ENCODE results near the gene KRTAP26-1.

KRTAP26-1 gene

DNA sequence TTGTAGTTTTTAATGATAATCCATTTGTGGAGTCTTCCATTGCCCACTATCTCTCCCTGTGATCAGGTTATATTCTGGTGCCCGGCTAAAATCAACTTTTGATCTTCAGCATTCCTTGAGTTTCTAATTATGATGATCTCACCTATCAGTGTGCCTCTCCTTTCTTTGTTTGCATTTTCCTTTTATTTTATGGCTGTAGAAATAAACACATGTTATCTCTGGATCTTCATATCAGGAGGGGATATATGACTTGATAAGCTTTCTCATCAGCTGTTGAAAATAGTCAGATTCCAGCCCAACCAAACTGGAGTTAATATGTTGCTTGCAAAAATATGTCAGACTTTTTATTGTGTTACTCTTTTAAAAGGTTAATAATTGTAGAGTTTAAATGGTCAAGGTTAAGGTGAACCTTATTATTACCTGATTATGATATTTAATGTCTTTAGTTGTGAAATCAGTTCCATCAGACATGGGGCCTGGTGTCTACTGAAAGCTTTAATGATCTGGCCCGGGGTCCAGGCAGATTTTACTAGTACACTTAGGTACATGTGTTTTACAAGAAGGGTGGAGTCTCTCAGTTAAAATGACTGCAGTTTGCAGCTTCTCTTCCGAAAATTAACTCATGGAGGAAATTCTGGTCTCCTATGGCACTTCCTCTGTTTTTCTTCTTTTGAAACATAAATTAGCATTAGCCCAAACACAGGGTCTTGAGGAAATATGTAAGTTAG lies 50.1 kb downstream of the KRTAP26-1 start:
- no peak for DNase-seq
